NCI-H2029 treated with DMSO at 0.1 percent for 48 hours (cell line): ENCODE measurements around the gene MILR1.
"Not testable (repeated sequence)": the region's sequence is repeated elsewhere in the genome, so short reads cannot be mapped to it uniquely, and the experiment has no call there.

Experiments
- DNase-seq: peaks from one replicate; lab custom pipeline; 2025; lab: John Stamatoyannopoulos, UW

The MILR1 gene, protein sequence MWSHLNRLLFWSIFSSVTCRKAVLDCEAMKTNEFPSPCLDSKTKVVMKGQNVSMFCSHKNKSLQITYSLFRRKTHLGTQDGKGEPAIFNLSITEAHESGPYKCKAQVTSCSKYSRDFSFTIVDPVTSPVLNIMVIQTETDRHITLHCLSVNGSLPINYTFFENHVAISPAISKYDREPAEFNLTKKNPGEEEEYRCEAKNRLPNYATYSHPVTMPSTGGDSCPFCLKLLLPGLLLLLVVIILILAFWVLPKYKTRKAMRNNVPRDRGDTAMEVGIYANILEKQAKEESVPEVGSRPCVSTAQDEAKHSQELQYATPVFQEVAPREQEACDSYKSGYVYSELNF

GRCh38 chr17:64448665-64449512, at the start of gene MILR1:
Gene MILR1, plus strand, starts transcription at chr17:64449115. Its CDS starts 54 bp downstream, at chr17:64449169.
- no peak for DNase-seq

DNA sequence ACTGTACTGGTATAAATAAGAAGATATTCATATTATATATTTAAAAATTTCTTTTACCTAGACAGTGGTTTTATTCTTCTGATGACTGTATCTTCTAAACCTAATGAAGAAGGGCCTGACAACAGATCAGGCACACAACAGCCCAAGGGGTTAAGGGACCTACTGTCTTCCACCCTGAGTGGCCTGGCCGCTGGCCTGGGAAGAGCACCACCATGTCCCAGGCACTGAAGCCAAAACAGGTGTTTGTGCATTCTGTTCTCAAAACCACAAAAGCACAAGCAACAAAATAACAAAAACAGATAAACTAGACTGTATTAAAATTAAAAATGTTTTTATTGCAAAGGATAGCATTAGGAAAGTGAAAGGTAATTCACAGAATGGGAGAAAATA, 49.2 kb upstream of the MILR1 start:
- no peak for DNase-seq

DNA sequence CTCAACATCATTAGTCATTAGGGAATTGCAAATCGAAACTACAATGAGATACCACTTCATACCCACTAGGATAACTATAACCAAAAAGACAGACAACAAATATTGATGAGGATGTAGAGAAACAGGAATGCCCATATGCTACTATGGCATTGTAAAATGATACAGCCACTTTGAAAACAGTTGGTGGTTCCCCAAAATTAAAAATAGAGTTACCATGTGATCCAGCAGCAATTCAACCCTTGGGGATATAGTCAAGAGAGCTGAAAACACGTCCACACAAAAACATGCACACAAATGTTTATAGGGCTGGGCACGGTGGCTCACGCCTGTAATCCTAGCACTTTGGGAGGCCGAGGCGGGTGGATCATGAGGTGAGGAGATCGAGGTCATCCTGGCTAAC, 48.3 kb upstream of the MILR1 start:
- DNase-seq, result no peak

DNA sequence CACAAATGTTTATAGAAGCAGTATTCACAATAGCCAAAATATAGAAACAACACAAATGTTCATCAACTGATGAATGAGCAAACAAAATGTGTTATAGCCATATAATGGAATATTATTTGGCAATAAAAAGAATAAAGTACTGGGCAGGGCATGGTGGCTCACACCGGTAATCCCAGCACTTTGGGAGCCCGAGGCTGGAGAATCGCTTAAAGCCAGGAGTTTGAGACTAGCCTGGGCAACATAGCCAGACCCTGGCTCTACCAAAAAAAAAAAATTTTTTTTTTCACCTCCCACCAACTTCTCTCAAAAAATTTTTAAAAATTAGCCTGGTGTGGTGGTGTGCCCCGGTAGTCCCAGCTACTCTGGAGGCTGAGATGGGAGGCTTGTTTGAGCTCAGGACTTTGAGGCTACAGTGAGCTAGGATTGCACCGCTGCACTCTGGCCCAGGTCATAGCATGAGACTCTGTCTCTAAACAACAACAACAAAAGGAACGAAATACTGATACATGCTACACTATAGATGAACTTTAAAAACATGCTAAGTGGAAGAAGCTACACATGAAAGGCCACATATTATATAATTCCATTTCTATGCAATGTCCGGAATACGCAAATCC, 47.6 kb upstream of the MILR1 start:
- DNase-seq, result no peak

GRCh38 chr17:64401941-64402340, 47.0 kb upstream of the MILR1 start:
- DNase-seq, result no peak

- DNase-seq, result no peak
These were observed 46.4 kb upstream of the MILR1 start for GRCh38 chr17:64402469-64402868.

- DNase-seq, result no peak
These were observed 44.9 kb upstream of the MILR1 start for GRCh38 chr17:64403881-64404460.

- peak; percentile 4 for DNase-seq
These were observed 42.4 kb upstream of the MILR1 start for GRCh38 chr17:64406321-64407200.

DNA sequence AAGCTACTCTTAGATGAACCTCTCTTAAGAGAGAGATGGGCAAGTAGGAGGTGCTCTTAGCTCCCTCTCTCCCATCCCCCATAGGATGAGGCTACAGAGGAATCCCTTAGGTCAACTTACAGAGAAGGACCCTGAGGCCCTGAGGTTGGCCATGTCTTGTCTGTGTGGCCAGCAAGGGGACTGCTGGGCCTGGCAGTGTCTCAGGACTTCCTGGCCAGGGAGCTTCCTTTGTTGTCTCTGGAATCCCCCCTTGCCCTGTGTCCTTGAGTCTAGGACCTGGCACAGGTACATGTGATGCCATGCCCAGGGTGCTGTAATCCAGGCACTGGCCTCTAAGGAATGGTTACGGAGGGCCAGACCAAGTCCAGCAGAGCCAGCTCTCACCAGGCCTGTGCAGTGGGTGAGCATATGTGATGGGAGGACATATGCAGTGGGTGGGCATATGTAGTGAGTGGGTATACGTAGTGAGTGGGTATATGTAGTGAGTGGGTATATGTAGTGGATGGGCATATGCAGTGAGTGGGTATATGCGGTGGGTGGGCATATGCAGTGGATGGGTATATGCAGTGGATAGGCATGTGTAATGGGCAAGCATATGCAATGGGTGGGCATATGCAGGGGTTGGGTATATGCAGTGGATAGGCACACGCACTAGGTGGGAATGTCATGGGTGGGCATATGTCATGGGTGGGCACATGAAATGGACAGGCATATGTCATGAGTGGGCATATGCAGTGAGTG, 38.0 kb upstream of the MILR1 start:
- DNase-seq, result no peak

GRCh38 chr17:64411999-64412771, 36.7 kb upstream of the MILR1 start:
- no peak for DNase-seq

DNA sequence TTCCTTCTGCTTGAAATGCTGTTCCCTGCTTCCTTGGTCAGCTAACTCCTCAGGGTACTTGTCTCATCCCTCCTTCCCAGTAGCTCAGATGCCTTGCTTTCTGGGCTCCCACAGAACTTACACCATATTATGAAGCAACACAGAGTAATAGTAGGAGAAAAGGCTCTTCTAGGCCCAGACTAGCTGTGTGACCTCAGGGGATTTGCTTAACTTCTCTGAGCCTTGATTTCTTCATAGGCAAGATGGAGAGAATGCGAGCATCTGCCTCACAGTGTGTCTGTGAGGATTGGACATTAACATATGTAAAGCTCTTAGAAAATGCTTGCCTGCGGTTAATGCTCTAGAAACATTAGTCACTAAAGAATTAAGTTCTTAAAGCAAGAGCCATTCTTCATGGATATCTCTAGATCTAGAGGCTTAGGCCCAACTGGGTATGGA, 36.0 kb upstream of the MILR1 start:
- no peak for DNase-seq

- peak; percentile 35 for DNase-seq
These were observed 35.4 kb upstream of the MILR1 start for GRCh38 chr17:64413513-64413912.

DNA sequence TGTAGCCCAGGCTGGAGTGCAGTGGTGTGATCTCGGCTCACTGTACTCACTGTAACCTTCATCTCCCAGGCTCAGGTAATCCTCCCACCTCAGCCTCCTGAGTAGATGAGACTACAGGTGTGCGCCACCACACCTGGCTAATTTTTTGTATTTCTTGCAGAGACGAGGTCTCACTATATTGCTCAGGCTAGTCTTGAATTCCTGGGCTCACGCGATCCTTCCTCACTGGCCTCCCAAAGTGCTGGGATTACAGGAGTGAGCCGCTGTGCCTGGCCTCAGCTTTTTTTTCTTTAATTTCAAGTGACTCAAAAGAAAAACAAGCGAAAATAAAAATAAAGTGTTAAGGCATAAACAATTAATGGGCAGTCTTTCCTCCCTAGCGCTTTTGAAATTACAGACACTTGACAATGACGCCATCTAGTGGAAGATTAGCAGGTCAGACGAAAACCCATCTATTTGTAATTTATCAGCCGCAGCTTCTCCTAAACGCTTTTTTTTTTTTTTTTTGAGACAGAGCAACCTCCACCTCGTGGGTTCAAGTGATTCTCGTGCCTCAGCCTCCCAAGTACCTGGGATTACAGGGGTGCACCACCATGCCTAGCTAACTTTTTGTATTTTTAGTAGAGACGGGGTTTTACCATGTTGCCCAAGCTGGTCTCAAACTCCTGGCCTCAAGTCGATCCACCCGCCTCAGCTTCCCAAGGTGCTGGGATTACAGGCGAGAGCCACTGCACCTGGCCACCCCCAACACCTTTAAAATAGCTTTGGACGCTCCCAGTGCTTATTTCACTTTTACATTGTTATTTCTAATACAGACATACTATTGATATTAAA, 30.2 kb upstream of the MILR1 start:
- DNase-seq, result peak; percentile 77

DNA sequence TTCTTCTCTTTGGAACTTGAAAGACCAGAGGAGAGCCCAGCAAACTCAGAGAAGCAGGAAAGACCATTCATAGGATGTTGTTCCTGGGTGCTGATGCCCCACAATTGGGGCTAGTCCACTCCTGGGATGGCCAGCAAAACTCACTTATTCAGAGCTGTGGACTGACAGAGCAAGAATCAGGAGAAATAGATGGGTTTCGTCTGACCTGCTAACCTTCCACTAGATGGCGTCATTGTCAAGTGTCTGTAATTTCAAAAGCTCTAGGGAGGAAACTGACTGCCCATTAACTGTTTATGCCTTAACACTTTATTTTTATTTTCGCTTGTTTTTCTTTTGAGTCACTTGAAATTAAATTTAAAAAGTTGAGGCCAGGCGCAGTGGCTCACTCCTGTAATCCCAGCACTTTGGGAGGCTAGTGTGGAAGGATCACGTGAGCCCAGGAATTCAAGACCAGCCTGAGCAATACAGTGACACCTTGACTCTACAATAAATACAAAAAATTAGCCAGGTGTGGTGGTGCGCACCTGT, 28.7 kb upstream of the MILR1 start:
- DNase-seq, result peak; percentile 84

- not testable (repeated sequence) for DNase-seq
These were observed 26.8 kb upstream of the MILR1 start for GRCh38 chr17:64422121-64422520.

GRCh38 chr17:64423881-64424280, 25.0 kb upstream of the MILR1 start:
- no peak for DNase-seq

- no peak for DNase-seq
These were observed 24.5 kb upstream of the MILR1 start for GRCh38 chr17:64424324-64424849.

- no peak for DNase-seq
These were observed 23.7 kb upstream of the MILR1 start for GRCh38 chr17:64425191-64425590.
